PFSK-1 (cell line): Measurements from ENCODE around the gene KPNA3.

Source experiments
- FOXP2 ChIP-seq: optimal IDR thresholded peaks from 2 replicates; pipeline ENCODE3; 2011; ENCODE audit warnings: borderline replicate concordance, control low read depth, inconsistent platforms; ENCODE audit not compliant: insufficient read depth; ENCODE audit errors: extremely low read length, extremely low read depth
- POLR2AphosphoS5 ChIP-seq: IDR thresholded peaks from 2 replicates; pipeline ENCODE4 v1.6.1; 2012; ENCODE audit warnings: low read depth, mild to moderate bottlenecking, control low read depth, low read length, moderate library complexity
- REST ChIP-seq, 2 experiments: IDR thresholded peaks; 2 replicates each; pipeline versions ENCODE4 v1.6.1 to v1.8.0; 2011 to 2012; ENCODE audit warnings: low read depth in 2 of 2, low read length in 2 of 2, control low read depth in 1 of 2, inconsistent platforms in 1 of 2, mild to moderate bottlenecking in 1 of 2, moderate library complexity in 1 of 2; ENCODE audit not compliant: insufficient read depth in 1 of 2
- SIN3A ChIP-seq: IDR thresholded peaks from 2 replicates; pipeline ENCODE4 v1.6.1; 2012; ENCODE audit warnings: mild to moderate bottlenecking, low read length, moderate library complexity, borderline replicate concordance; ENCODE audit not compliant: insufficient read depth
- TAF1 ChIP-seq: IDR thresholded peaks from 2 replicates; pipeline ENCODE4 v1.6.1; 2012; ENCODE audit warnings: low read length, control low read depth, borderline replicate concordance; ENCODE audit not compliant: insufficient read depth

DNA sequence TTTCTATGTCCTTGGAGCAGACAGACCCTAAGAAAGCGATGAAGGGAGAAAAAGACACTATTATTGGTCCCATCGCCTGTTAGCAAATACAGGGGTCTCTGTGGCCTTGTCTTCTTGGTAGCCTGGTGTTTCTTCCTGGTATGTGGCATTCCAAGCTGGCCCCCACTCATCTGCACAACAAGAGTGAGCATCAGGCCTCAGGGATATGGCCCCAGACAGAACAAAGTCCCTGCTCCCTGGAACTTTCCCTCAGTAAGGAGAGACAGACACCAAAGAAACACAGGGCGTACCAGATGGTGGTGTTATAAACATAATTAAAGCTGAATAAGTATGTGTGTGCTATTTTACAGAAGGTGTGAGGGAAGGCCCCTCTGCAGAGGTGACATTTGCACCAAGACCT lies 48.2 kb upstream of the KPNA3 start:
- TF ChIP-seq SIN3A (no peak), TAF1 (no peak), REST (IDR thresholded peaks at IDR 0.05; ENCODE audit: insufficient read depth in 1 of 2, low read depth in 2 of 2, low read length in 2 of 2) (no peak), POLR2AphosphoS5 (no peak), FOXP2 (no peak)
